ENCODE data around the gene NRARP. TPM values are rescaled to one million over a fixed set of nuclear protein-coding genes. Genes with fewer than 3 reads are reported as not detected.
A peak's percentile ranks its signal among the peaks of the same experiment; 100 is the strongest.

The NRARP gene
- total and polyA plus RNA-seq, 2 of the 13 experiments (the other 11 are each of a cell fraction or from before 2014, with no cell fraction given): 0.22 to 0.46 TPM

DNA sequence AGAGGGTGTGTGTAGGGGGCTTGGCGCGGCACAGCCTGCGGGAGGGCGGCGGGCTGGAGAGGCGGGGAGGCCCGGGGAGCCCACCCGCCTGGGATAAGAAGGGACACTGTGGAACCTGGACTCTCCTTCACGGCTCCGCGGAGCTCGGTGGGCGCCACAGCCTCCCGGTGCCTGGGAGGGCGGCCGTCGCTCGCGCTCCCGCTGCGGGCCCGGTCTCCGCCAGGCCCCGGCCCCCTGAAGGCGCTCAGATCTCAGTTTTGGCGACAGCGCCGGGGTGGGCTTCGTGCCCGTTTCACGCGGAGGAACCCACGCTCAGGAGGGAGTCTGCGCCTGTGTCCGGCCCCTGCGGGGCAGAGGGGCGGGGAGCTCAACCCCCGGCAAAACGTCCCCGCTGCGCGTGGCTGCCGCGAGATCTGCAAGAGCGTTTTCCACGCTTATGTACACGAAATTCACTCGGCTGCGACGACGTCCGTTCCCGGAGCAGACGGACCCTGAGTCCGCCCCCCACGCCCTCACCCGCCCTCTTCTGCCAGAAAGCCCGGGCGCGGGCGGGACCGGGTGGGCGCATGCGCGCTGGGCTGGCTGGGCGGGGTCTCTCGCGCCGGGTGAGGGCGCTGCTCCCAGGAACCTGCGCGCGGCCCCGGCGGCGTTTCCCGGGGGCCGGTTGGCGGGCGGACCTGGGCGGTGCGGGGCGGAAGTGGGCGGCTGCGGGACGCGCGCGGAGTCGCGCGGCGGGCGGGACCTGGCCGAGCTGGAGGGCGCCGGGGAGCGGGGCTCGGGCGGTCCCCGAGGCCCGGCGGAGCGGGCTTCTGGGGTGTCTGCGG lies 47.2 kb downstream of the NRARP start, which contains the start of gene NELFB (continued):
- TF ChIP-seq, protein P1, sequence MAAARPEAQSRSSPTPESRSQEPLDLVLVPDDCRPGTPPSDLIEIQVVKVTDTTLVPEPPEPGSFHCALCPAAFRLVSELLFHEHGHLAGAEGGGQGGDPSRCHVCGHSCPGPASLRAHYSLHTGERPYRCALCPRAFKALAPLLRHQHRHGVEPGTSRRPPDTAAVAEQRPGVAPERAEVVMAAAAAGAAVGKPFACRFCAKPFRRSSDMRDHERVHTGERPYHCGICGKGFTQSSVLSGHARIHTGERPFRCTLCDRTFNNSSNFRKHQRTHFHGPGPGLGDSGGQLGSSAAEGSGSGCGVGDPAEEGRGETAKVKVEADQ (CRISPR knock-in tag; IDR thresholded peaks at IDR 0.05; ENCODE audit: borderline replicate concordance): no peak
- TF ChIP-seq KDM3A (CRISPR knock-in tag; IDR thresholded peaks at IDR 0.05; ENCODE audit: low read depth): 0 out of 2 replicates have a peak, but pooled peaks have one; percentile 6
- 0 out of 2 replicates have a peak, but pooled peaks have one; percentile 44 for TF ChIP-seq ZNF619 (CRISPR knock-in tag; IDR thresholded peaks at IDR 0.05)
- TF ChIP-seq, protein P2, sequence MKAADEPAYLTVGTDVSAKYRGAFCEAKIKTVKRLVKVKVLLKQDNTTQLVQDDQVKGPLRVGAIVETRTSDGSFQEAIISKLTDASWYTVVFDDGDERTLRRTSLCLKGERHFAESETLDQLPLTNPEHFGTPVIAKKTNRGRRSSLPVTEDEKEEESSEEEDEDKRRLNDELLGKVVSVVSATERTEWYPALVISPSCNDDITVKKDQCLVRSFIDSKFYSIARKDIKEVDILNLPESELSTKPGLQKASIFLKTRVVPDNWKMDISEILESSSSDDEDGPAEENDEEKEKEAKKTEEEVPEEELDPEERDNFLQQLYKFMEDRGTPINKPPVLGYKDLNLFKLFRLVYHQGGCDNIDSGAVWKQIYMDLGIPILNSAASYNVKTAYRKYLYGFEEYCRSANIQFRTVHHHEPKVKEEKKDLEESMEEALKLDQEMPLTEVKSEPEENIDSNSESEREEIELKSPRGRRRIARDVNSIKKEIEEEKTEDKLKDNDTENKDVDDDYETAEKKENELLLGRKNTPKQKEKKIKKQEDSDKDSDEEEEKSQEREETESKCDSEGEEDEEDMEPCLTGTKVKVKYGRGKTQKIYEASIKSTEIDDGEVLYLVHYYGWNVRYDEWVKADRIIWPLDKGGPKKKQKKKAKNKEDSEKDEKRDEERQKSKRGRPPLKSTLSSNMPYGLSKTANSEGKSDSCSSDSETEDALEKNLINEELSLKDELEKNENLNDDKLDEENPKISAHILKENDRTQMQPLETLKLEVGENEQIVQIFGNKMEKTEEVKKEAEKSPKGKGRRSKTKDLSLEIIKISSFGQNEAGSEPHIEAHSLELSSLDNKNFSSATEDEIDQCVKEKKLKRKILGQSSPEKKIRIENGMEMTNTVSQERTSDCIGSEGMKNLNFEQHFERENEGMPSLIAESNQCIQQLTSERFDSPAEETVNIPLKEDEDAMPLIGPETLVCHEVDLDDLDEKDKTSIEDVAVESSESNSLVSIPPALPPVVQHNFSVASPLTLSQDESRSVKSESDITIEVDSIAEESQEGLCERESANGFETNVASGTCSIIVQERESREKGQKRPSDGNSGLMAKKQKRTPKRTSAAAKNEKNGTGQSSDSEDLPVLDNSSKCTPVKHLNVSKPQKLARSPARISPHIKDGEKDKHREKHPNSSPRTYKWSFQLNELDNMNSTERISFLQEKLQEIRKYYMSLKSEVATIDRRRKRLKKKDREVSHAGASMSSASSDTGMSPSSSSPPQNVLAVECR (CRISPR knock-in tag; IDR thresholded peaks at IDR 0.05; ENCODE audit: borderline replicate concordance): peak; percentile 66; the same call in 1 of the 2 replicates
- TF ChIP-seq ZNF3 (CRISPR knock-in tag; IDR thresholded peaks at IDR 0.05): no peak
- no peak for TF ChIP-seq ZNF326 (CRISPR knock-in tag; IDR thresholded peaks at IDR 0.05; ENCODE audit: borderline replicate concordance)
- peak; percentile 52 for TF ChIP-seq SP2 (CRISPR knock-in tag; IDR thresholded peaks at IDR 0.05)
- no peak for TF ChIP-seq XBP1 (CRISPR knock-in tag; IDR thresholded peaks at IDR 0.05)
- TF ChIP-seq YY1 (IDR thresholded peaks at IDR 0.05; ENCODE audit: insufficient read depth, insufficient replicate concordance, low read depth, low read length): peak; percentile 84
- no peak for TF ChIP-seq KDM5A (IDR thresholded peaks at IDR 0.05; ENCODE audit: borderline replicate concordance, low read length)
- TF ChIP-seq ZNF121 (CRISPR knock-in tag; IDR thresholded peaks at IDR 0.05): no peak
- TF ChIP-seq ZNF563 (CRISPR knock-in tag; IDR thresholded peaks at IDR 0.05): peak; percentile 50; the same call in 1 of the 2 replicates
- no peak for TF ChIP-seq HOXA7 (CRISPR knock-in tag; IDR thresholded peaks at IDR 0.05)
- TF ChIP-seq ZNF33B (CRISPR knock-in tag; IDR thresholded peaks at IDR 0.05): no peak
- TF ChIP-seq CBX1 (IDR thresholded peaks at IDR 0.05; ENCODE audit: low read depth): no peak
- TF ChIP-seq, protein P3, sequence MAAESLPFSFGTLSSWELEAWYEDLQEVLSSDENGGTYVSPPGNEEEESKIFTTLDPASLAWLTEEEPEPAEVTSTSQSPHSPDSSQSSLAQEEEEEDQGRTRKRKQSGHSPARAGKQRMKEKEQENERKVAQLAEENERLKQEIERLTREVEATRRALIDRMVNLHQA (CRISPR knock-in tag; IDR thresholded peaks at IDR 0.05): 0 out of 2 replicates have a peak, but pooled peaks have one; percentile 31
- TF ChIP-seq, protein P4, sequence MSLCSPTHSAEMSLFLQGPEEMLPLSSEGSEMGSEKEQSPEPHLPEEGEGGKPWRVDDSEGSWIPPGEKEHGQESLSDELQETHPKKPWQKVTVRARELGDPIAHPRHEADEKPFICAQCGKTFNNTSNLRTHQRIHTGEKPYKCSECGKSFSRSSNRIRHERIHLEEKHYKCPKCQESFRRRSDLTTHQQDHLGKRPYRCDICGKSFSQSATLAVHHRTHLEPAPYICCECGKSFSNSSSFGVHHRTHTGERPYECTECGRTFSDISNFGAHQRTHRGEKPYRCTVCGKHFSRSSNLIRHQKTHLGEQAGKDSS (CRISPR knock-in tag; IDR thresholded peaks at IDR 0.05; ENCODE audit: borderline replicate concordance, low read depth): no peak
- TF ChIP-seq, protein P5, sequence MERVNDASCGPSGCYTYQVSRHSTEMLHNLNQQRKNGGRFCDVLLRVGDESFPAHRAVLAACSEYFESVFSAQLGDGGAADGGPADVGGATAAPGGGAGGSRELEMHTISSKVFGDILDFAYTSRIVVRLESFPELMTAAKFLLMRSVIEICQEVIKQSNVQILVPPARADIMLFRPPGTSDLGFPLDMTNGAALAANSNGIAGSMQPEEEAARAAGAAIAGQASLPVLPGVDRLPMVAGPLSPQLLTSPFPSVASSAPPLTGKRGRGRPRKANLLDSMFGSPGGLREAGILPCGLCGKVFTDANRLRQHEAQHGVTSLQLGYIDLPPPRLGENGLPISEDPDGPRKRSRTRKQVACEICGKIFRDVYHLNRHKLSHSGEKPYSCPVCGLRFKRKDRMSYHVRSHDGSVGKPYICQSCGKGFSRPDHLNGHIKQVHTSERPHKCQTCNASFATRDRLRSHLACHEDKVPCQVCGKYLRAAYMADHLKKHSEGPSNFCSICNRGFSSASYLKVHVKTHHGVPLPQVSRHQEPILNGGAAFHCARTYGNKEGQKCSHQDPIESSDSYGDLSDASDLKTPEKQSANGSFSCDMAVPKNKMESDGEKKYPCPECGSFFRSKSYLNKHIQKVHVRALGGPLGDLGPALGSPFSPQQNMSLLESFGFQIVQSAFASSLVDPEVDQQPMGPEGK (CRISPR knock-in tag; IDR thresholded peaks at IDR 0.05): 0 out of 2 replicates have a peak, but pooled peaks have one; percentile 58
- TF ChIP-seq ZNF382 (CRISPR knock-in tag; IDR thresholded peaks at IDR 0.05; ENCODE audit: borderline replicate concordance): no peak
- TF ChIP-seq ZSCAN31 (CRISPR knock-in tag; IDR thresholded peaks at IDR 0.05; ENCODE audit: low read depth): no peak
- TF ChIP-seq RCOR2 (CRISPR knock-in tag; IDR thresholded peaks at IDR 0.05): no peak
